22Rv1 (cell line): Measurements from ENCODE around the gene TRMT2A.

Experiments used
- CTCF ChIP-seq: fragments of 450-650 bp; IDR thresholded peaks from 2 replicates; pipeline ENCODE4 v1.5.1; 2017; ENCODE audit warnings: mild to moderate bottlenecking
- ZFX ChIP-seq: fragments of 450-650 bp; IDR thresholded peaks from 2 replicates; pipeline ENCODE4 v1.6.1; 2017; ENCODE audit warnings: antibody characterized with exemption, borderline replicate concordance

- TF ChIP-seq CTCF (no peak), ZFX (no peak)
These were observed 17.8 kb downstream of the TRMT2A start for GRCh38 chr22:20099099-20099711.
